Right lobe of liver (tissue), 4 donors: Measurements from ENCODE around the gene PIK3CG.

ENCODE experiments used
- CTCF ChIP-seq, 4 donors: fragments of 200-600 bp in 3 of 4; fragments of 450-650 bp in 1 of 4; IDR thresholded peaks; one replicate each; pipeline versions ENCODE4 v1.5.1 to v1.8.0; 2016 to 2022; ENCODE audit warnings: antibody characterized with exemption in 4 of 4, mild to moderate bottlenecking in 2 of 4
- POLR2A ChIP-seq: fragments of 450-650 bp; IDR thresholded peaks from one replicate; pipeline ENCODE4 v1.6.1; 2017; ENCODE audit warnings: antibody characterized with exemption, mild to moderate bottlenecking
- donor health status: DM: no; HTN: no; CAD: no.
- donor health status: DM: no; HTN: no; CAD: no.
- donor health status: DM: no; HTN: yes; CAD: no.

GRCh38 chr7:106887421-106887820 lies 22.3 kb downstream of the PIK3CG start:
- TF ChIP-seq CTCF (IDR thresholded peaks at IDR 0.05) (no peak), POLR2A (no peak)
